GM21723 (cell line): Measurements from ENCODE around the gene BLNK.
"Not testable (repeated sequence)": the region's sequence is repeated elsewhere in the genome, so short reads cannot be mapped to it uniquely, and the experiment has no call there.

ENCODE experiments used
- ATAC-seq: cut with Tn5 transposase; IDR thresholded peaks from one replicate; pipeline ENCODE4 v1.9.1; 2021; ENCODE audit warnings: mild to moderate bottlenecking, moderate library complexity; ENCODE audit not compliant: unreplicated experiment

The BLNK gene

DNA sequence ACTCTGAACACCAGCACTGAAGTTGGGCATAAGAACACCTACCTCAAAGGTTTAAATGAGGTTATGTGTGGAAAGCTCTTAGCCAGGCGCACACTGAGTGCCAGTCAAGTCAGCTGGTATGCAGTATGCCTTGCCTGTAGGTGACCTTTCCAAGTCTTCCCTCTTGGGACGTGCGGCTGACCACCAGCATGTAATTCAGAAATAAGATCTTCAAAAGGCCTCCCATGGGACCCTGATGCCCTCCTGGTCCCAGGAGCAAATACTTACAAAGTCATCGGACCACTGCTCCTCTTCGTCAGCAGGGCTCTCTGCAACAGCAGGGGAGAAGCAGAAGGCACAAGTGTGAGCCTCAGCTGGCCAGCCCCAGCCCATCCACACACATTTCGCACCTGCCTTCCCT is 40.8 kb downstream of the BLNK start:
- ATAC-seq = no peak

DNA sequence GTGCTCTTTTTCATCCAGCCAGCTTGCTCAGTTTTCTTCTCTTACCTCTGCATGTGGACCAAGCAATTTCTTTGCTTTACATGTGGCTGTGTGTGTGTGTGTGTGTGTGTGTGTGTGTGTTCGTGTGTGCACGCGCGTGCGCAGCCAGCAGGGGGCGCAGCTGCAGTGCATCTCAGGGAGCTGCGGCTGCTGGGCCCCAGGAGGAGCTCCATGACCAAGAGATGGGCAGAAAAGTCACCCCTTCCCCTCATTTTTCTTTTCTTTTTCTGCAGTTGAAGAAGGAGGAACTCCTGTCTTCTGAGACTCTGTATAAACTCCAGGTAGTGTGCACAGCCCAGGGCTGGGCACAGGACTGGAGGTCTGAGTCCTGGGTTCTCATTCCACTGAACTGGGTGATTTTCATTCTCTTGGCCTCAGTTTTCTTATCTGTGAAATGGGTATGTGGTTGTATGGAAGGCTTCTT is 41.8 kb downstream of the BLNK start:
- ATAC-seq = no peak

DNA sequence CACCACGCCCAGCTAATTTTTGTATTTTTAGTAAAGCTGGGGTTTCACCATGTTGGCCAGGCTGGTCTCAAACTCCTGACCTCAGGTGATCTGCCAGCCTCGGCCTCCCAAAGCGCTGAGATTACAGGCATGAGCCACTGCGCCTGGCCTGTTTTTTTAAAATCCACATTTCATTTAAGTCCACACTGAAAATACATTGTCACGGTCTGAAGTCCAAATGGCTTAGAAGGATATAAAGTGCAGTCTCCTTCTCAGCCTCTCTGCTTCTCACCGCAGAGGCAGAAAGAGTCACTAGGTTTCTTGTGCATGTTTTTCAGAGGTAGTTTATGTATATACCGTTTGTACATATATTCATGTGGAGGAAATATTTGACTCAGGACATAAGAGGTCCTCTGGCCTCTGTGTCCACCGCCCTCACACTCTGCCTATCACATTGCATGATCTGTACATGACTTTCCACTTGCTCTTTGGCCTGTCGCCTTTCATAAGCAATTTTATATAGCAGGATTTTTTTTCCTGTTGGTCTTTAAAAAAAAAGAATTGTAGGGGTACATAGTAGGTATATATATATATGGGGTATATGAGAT is 42.9 kb downstream of the BLNK start:
- no peak for ATAC-seq

DNA sequence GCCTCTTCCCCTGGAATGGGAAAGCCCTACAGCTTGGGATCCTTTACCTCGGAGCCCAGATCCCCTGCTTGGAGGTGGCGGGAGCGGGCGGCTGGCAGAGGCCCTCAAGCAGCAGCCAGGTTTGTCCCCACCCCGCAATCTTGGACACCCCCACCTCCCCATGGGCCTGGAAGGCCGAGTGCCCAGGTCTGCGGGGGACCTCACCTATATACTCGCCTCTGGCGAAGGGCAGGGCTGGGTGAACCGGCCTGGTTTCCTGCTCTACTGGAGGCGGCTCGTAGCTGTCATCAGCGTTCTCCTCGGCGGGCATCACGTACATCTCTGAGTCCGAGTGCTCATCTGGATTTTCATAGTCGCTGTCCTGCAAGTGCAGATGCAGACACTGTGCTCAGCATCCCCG is 44.2 kb downstream of the BLNK start:
- ATAC-seq = no peak

DNA sequence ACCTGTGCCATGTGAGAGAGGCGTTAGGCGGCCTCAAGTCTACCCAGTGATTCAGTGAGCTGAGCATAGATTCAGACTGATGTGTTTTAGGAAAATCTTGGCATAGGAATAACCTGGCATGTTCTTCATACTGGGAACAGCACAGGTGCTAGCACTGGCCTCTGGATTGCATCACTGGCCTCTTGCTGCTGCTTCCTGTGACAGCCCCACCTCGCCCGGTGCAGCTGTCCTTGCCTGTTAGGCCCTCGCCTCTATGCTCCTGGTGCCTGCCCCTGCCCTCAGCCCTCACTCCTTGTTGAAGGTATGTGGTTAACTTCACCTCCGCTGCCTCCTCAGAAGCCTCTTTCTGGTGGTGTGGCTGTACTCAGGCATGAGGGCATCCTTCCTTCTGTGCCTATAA is 46.2 kb downstream of the BLNK start:
- ATAC-seq = no peak

DNA sequence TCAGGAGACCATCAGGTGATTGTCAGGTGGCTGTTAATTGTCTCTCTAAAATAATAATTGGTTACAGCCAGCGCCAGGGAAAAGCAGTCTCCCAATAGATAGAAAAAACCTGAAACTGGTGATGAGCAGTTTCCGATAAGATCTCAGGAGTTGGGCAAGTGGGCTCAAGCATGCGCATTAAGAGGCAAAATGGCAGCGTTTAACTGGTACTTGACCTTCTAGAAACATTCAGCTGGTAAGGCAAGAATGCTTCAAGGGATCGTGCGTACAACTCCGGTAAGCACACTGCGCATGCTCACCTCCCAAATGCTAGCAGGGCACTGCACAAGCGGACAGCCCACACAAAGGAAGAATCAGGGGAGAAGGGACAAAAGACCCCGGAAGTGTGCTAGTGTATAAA is 48.5 kb downstream of the BLNK start:
- no peak for ATAC-seq

DNA sequence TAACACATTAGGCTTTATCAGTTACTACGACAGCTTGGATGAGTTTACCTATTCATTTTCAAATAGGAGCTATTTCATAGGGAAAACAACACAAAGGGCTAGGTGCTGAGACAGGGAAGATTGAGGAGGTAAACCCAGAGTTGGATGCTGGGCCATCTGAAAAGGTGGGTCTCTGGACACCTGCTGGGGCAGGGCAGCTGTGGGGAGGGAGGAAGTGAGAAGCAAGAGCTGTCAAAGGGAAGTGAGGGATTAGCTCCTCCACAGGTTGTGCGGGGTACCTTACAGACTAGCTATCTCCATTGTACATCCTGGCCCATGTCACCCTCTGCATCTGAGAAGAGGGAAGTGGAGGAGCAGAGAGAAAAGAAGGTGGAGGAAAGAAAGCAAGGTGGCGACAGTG is 48.9 kb downstream of the BLNK start:
- no peak for ATAC-seq

DNA sequence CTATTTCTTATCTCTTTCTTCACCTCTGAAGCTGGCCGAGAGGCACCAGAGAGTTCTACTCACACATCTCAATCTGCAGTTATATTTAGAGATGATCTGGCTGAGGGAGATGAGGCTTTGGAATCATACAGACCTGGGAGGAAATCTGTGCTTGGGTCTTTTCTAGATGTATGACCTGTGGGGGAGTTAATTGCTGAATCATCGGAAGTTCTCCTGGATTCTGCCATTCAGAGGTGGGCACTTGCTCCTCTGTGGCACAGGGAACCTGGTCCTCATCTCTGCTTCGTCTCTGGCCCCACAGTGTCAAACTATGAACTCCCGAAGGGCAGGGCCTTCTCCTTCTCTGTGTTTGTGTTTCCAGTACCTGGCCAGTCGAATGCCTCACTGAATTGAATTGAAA is 52.5 kb downstream of the BLNK start:
- no peak for ATAC-seq

DNA sequence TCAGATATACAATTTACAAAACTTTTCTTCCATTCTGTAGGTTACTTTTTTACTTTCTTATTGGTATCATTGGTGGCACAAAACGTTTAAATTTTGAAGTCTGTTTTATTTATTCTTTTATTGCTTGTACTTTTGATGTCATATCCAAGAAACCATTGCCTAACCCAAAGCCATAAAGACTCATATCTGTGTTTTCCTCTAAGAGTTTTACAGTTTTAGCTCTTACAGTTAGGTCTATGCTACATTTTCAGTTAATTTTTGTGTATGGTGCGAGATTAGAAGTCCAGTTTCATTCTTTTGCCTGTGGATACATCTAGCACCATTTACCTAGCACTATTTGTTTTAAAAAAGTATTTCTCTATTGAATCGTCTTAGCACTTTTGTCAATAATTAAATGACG is 53.7 kb downstream of the BLNK start:
- no peak for ATAC-seq

DNA sequence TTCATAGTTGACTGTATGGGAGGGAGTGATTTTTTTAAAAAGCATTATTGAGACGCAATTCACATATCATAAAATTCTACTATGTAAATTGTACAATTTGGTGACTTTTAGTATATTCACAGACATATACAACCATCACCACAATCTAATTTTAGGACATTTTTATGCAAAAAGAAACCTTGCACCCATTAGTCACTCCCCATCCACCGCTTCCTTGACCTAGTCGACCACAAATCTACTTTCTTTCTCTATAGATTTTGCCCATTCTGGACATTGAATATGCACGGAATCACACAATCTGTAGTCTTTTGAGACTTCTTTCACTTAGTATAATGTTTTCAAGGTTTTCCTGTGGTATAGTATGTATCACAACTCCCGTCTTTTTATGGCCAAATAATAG is 54.6 kb downstream of the BLNK start:
- ATAC-seq = no peak

DNA sequence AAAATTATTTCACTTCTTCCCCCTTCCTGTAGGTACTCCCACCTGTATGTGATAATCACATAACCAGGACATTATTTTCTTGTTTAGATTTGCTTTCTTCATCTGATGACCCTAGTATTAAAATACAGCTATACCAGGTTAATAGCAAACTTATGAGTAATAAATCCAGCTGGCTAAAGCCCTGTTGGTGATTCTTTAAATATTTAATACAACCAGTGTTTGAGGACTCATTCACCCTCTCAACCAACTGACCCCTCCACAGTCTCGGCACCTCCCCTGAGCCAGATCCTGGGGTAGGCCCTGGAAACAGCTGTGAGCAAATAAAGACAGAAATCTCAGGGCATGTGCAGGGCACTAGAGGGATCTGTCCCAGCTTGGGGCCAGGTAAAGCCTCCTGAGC is 58.5 kb downstream of the BLNK start:
- ATAC-seq = no peak

DNA sequence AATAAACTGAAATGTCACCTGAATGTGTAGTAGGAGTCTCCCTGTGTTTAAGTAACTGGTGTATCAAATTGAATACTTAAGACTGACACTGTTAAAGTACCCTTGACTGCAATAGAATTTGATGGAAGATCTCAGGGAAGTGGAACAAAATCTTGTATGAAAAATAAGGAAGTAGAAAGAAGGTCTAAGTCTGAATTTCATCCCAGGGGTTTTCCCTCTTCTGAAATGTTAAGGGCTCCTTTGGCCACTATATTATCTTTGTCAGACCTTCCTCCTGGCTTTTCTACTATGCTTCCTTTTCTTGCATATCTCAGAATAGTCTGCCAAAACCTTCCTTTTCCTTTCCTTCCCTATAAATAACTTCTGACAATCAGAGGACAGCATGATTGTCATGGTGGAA is 59.6 kb downstream of the BLNK start:
- ATAC-seq = no peak

DNA sequence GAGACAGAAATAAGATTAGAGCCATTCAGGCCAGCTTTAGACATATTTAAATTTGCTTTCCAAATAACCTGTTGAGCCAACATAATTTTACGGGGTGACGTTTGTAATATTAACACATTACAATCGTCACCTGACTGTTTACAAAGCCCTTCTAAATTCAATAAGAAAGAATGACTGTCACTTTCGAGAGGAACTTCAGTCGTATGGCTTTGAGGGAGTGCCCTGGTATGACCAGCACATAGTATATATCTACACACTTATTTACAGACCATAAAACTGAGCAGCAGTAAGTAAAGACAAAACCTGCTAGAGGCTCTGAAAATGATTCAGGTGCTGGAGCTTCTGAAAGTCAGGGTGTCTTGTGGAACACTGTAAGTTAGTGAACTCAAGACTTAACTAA is 62.4 kb downstream of the BLNK start:
- no peak for ATAC-seq

DNA sequence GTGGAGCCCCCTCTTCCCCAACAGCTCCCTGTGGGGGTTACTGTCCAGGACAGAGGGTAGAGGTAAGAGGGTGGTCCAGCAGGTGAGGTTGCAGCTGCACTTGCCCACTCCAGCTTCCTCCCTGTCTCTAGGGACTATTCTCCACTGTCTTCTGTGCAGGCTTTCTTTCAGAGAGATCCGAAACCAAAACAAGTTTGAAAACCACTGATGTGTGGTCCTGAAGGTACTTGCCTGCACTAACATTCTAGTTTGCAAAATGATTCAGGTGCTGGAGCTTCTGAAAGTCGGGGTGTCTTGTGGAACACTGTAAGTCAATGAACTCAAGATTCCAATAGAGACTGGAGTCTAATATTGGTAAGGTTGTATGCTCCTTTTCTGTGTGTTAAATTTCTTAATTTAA is 63.1 kb downstream of the BLNK start:
- ATAC-seq = peak; percentile 67

DNA sequence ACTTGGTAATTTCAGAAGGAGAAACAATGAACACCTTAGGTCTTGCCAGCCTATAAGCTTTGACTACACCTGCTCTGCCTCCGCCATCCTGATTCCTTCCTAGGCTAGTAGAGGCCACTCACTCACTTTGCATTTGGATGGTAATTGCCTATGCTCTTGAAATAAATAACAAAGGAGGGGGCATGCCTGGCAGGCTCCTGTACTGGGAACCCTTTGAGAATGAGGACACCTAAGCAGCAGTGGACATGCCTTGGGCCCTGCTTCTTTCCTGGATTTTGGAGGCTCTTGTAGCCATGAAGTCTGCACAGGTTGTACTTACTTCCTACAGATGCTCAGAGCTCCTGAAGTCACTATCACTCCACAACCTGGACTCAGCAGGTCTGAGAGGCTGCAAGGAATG is 65.8 kb downstream of the BLNK start:
- ATAC-seq = no peak

DNA sequence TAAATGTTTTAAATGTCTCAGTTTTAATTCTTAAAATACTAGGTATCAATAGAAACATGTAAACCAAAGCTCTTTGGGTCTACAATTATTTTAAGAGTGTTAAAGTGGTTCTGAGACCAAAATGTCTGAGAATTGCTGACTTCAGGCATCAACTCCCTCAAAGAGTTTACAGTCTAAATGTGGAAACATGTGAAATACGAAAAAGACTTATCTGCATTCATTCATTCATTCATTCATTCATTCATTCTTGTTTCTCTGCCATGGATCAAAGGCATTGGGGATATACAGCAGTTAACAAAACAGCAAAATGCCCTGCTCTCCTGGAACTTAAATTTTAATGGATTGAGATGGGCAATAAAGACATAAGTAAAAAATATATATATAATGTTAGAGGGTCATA is 69.8 kb downstream of the BLNK start:
- no peak for ATAC-seq

DNA sequence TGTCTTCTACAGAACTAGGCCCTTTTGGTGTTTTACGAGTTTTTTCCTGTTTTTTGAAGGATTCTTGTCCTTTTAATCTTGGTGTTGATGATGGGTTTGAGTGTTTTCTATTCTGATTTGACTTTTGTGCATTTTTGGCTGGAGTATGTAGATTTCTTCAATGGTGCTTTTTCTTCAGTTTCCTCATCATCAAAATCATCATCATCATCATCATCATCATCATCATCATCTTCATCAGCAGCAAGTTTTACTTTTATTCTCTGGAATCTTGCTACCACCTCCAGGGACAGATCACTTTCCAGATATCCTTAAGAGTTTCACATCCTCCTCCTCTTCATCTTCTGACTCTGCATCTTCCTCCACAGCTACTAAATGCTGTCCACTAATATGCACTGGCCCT is 81.9 kb downstream of the BLNK start:
- ATAC-seq = not testable (repeated sequence)

DNA sequence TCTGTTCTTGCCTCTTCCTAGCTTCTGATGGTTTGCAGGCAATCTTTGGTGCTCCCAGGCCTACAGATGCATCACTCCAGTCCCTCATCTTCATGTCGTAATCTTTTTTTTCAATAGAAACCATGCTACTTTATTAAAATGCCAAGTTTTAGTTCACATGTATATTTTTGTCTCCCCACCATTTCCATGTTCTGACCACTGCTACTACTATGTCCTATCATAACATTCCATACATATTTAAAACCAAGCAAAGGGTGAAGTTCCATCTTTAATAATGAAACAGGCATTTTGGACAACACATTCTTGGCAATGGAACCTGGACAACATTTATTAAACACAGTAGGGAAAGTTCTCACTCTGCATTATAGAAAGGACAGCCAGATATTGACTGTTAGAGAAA is 82.5 kb downstream of the BLNK start:
- ATAC-seq = no peak

DNA sequence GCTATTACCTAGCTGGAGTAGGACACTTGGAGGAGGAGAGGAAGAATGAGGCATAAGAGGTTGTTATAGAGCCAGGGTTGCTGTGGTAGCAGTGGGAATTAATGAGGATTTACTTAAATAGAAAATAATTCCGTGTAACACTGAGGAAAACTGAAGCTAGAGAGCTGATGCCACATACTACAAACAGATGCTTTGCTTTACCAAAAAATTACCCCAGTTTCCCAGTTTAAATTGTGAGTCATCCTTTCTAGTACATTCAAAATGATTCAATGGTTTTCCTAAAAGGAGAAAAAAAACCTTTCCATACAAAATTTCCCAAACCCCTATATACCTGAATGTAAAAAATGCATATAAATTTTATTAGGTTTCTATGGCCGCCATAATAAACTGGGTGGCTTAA is 82.9 kb downstream of the BLNK start:
- ATAC-seq = no peak

DNA sequence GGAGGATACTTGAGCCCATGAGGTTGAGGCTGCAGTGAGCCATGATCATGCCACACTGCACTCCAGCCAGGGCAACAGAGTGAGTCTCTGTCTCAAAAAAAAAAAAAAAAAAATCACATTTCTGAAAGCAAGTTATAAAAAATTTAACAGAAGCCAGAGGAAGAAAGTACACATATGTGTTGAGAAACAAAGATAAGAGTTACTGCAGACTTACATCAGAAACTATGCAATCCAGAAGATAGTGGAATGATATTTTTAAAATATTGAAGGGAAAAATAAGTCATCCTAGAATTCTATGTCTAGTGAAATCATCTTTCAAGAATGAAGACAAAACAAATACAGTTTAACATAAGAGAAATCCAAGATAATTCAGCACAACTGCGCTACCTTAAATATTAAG is 94.4 kb downstream of the BLNK start:
- ATAC-seq = no peak

DNA sequence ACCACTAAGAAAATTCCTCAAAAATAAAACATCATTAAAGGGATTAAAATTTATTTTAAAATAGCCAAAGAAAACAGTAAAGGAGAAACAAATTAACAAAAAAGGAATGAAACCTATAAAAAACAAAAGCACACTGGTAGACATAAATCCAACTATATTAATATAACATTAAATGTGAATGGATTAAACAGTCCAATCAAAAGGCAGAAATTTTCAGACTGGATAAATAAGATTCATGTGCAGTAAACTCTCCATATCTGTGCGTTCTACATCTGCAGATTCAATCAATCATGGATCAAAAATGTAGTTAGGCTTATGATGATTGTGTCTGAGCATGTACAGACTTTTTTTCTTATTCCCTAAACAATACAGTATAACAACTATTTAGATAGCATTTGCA is 98.7 kb downstream of the BLNK start:
- no peak for ATAC-seq

DNA sequence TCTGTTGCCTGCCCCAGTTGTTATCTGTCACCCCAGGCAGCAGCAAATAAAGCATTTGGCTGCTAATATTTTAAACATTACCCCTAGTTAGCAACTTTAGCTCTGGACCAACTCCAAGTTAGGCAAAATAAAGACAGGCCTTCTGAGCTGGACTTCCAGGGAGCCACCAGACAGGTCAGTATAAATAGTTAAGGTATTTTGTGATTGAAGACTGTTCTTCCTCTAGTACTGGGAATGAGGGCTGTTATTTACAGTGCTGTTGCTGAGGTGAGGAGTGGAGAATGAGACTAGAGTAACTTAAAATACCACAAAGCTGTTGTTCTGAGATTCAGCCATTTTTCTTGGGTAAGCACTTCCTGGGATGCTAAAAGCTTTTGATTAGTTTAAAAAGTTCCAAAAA is 101.1 kb downstream of the BLNK start:
- no peak for ATAC-seq

DNA sequence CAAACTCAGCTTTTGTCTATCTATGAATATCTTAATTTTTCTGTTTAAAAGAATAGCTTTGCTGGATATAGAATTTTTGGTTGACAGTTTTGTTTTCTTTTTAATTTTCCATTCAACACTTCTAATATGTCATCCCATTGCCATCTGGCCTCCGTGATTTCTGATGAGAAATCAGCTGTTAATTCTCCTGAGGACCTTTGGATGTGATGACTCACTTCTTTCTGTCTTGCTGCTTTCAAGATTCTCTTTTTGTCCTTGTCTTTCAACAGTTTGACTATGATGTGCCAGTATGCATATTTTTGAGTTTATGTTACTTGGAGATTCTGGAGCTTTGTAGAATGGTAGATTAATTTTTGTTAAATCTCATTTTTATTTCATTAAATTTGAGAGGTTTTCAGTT is 102.8 kb downstream of the BLNK start:
- no peak for ATAC-seq

DNA sequence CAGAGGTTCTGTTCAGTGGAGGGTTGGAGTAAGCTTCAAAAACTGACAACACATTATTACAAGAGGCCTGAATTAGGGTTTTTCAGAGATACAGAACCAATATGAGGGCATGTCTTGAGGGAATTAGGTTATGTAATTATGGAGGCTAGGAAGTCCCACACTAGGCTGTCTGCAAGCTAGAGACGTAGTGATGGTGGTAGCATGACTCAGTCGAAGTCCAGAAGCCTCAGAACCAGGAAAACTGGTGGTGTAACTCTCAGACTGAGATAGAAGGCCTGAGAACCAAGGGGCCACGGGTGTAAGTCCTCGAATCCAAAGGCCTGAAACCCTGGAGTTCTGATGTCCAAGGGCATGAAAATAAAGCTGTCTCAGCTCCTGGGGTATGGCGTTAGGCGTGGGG is 105.6 kb downstream of the BLNK start:
- ATAC-seq = no peak
